Embryonic facial prominence (tissue), 1 donor: ENCODE data around the gene ABCC3.

Experiments used
- DNase-seq: peaks from one replicate; pipeline ENCODE4 v3.0.0-alpha.2; 2016; ENCODE audit errors: extremely low spot score

Gene ABCC3

GRCh38 chr17:50627036-50627781 is 7.5 kb upstream of the ABCC3 start:
- no peak for DNase-seq

- no peak for DNase-seq
These were observed 6.7 kb upstream of the ABCC3 start for GRCh38 chr17:50627782-50628601.

- DNase-seq = no peak
These were observed 4.8 kb upstream of the ABCC3 start for GRCh38 chr17:50629902-50630301.

- no peak for DNase-seq
These were observed 4.0 kb upstream of the ABCC3 start for GRCh38 chr17:50630524-50631194.

DNA sequence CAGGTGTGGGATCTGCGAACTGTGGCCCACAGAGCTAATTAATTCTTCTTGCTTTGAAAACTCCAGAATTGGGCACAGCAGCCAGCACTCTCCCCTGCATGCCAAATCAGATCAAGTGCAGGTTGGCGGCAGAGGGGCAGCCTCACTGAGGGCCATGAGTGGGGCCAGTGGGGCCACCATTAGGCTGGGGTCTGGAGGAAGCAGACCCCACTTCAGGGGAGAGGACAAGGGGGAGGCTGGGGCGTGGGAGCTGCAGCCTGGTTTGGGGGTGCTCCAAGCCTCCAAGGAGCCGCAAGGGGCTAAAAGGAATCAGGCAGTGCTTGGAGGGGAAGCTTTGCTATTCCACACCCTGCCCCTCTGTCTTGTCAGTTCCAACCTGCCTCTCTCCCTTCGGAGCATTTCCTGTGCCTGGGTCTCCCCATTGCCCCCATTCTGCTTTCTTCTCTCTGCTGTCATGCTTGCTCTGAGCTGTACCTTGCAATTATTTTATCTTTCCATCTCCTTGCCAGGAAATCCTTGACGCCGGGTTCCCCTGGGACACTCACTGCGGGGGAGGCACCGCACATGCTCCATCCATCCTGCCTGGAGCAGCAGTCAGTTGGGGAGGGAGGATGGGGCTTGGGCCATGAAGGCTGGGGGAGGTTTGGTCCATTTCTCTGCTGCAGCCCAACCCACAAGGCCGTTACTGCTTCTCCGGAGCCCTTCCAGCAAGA is 3.3 kb upstream of the ABCC3 start:
- DNase-seq = no peak

- no peak for DNase-seq
These were observed 2.6 kb upstream of the ABCC3 start for GRCh38 chr17:50631908-50632571.

GRCh38 chr17:50632637-50633036 is 2.0 kb upstream of the ABCC3 start:
- no peak for DNase-seq

DNA sequence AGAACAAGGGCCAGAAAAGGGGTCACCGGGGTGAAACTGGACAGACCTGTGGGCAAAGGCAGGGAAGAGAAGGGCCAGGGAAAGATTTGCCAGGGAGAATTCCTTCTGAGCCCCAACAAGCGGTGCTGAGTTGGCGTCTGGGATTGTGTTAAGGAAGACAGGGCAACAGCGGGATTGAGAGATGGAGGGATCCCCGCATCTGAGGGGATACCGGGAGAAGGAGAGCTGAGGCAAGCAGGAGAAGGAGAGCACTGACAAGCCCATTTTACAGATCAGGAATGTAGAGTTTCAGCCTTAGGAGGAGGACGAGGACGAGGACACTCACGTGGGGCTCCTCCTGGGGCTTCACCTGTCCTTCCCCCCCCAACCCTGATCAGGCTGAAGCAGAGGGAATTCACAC is 998 bp upstream of the ABCC3 start:
- no peak for DNase-seq

GRCh38 chr17:50634915-50635731 is 442 bp downstream of the ABCC3 start:
- DNase-seq = no peak

GRCh38 chr17:50635732-50635981 is 976 bp downstream of the ABCC3 start:
- no peak for DNase-seq

- no peak for DNase-seq
These were observed 1.5 kb downstream of the ABCC3 start for GRCh38 chr17:50635982-50636803.

- DNase-seq = no peak
These were observed 2.1 kb downstream of the ABCC3 start for GRCh38 chr17:50636804-50637195.

GRCh38 chr17:50637829-50638605 is 3.3 kb downstream of the ABCC3 start:
- no peak for DNase-seq

DNA sequence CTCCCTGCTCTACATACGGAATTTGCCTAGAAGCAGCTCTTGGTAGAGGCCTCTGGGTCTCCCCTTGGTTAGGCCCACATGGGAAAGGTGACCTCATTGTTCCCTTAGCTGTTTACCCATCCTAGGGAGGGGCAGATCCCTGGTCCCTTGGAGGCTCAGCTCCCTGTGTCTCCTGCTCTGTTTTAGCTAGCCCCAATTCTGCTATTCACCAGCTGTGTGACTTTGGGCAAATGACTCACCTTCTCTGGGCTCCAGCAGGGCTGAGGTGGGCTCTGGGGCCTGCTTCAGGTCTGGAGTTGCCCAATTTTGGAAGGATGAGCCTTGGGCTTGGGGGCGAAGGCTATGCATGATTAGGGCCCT is 3.9 kb downstream of the ABCC3 start:
- no peak for DNase-seq

DNA sequence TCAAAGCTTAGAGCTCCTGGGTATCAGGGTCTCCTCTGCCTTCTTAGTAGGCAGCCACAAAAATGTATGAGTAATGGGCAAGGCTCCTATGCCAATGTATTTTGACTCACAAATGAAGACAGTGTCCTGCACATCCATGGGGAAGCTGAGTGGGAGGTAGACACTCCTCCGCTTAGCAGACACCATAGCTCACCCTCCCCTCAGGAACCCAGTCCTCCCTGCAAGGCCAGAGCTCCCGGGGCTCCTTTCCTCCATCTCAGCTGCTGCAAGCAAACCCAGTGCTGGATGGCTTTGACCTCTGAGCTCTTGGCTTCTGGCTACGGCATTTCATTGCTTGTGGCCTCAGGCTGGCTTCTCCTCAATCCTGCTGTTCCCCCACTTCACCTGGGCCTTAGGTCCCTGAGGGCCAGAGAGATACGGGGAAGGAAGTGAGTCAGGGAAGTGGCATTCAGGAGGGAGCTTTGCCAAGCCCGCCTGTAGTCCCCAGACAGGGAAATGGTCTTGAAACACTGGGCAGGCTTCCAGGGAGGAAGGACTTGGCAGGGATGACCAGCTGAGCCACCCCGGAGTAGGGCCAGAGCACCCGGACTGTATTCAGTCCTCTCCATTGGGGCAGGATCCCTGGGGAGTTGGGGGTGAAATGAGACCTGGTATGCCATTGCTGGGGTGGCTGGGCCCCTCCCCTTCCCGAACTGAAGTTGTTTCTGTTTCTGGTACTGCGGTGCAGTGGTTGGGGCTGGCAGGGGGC is 4.5 kb downstream of the ABCC3 start:
- DNase-seq = no peak

GRCh38 chr17:50640686-50641351 is 6.1 kb downstream of the ABCC3 start:
- no peak for DNase-seq

- DNase-seq = no peak
These were observed 6.7 kb downstream of the ABCC3 start for GRCh38 chr17:50641357-50641756.
